NCI-H460 (cell line): ENCODE data around the gene LUC7L2. TPM values are rescaled to one million over a fixed set of nuclear protein-coding genes. Genes with fewer than 3 reads are reported as not detected.
"Not testable (repeated sequence)": the region's sequence is repeated elsewhere in the genome, so short reads cannot be mapped to it uniquely, and the experiment has no call there.

Experiments
- DNase-seq: peaks from one replicate; pipeline ENCODE4 v3.0.0-alpha.2; 2016; ENCODE audit warnings: low read depth; ENCODE audit errors: extremely low read depth
- total RNA-seq: library from RNA; depleted of rRNA; stranded (reverse); fragments of >200 nt; shearing (Covaris generic); gene quantifications from 2 replicates; pipeline ENCODE4 v1.2.3, GENCODE V29; 2014

Gene LUC7L2
- total RNA-seq, 1 experiment from 2014 or later, result 55.7 TPM

GRCh38 chr7:139354729-139355128 lies 5.0 kb upstream of the LUC7L2 start:
- no peak for DNase-seq

- DNase-seq, result no peak
Observed at GRCh38 chr7:139355320-139355719, 4.4 kb upstream of the LUC7L2 start.

GRCh38 chr7:139357729-139358506 lies 1.8 kb upstream of the LUC7L2 start:
- DNase-seq, result not testable (repeated sequence)

GRCh38 chr7:139358541-139359365 lies 941 bp upstream of the LUC7L2 start:
- DNase-seq, result peak; percentile 65

GRCh38 chr7:139360210-139360947 lies 685 bp downstream of the LUC7L2 start:
- peak; percentile 92 for DNase-seq

- no peak for DNase-seq
Observed at GRCh38 chr7:139360948-139361307, 1.2 kb downstream of the LUC7L2 start.

GRCh38 chr7:139361523-139361922 lies 1.8 kb downstream of the LUC7L2 start:
- no peak for DNase-seq

- DNase-seq, result no peak
Observed at GRCh38 chr7:139362302-139362701, 2.6 kb downstream of the LUC7L2 start.

GRCh38 chr7:139362981-139363380 lies 3.3 kb downstream of the LUC7L2 start:
- no peak for DNase-seq

- no peak for DNase-seq
Observed at GRCh38 chr7:139365336-139365735, 5.6 kb downstream of the LUC7L2 start.

- DNase-seq, result no peak
Observed at GRCh38 chr7:139366400-139366799, 6.7 kb downstream of the LUC7L2 start.

GRCh38 chr7:139367438-139368155 lies 7.9 kb downstream of the LUC7L2 start:
- DNase-seq, result no peak

GRCh38 chr7:139370301-139370942 lies 10.7 kb downstream of the LUC7L2 start:
- no peak for DNase-seq

GRCh38 chr7:139370943-139371313 lies 11.2 kb downstream of the LUC7L2 start:
- DNase-seq, result no peak

- DNase-seq, result no peak
Observed at GRCh38 chr7:139374246-139374645, 14.6 kb downstream of the LUC7L2 start.

GRCh38 chr7:139382439-139382838 lies 22.7 kb downstream of the LUC7L2 start:
- DNase-seq, result no peak

GRCh38 chr7:139384611-139385010 lies 24.9 kb downstream of the LUC7L2 start:
- no peak for DNase-seq

- DNase-seq, result no peak
Observed at GRCh38 chr7:139387594-139387993, 27.9 kb downstream of the LUC7L2 start.

GRCh38 chr7:139389091-139389490 lies 29.4 kb downstream of the LUC7L2 start:
- no peak for DNase-seq

GRCh38 chr7:139389774-139390173 lies 30.1 kb downstream of the LUC7L2 start:
- DNase-seq, result no peak
